ENCODE data around the gene UBE2M.
"Not testable (repeated sequence)": the region's sequence is repeated elsewhere in the genome, so short reads cannot be mapped to it uniquely, and the experiment has no call there.

UBE2M gene

GRCh38 chr19:58558066-58558622 lies at the start of gene UBE2M:
Gene UBE2M (minus strand): TSS chr19:58558611. CDS start chr19:58558381, 230 bp downstream.
- DNase-seq: no peak

- DNase-seq: not testable (repeated sequence)
These were observed 48.8 kb upstream of the UBE2M start for GRCh38 chr19:58607213-58607612.

GRCh38 chr19:58606251-58606896 lies 48.0 kb upstream of the UBE2M start:
- not testable (repeated sequence) for DNase-seq

GRCh38 chr19:58586133-58586765 lies 27.8 kb upstream of the UBE2M start:
- no peak for DNase-seq

- no peak for DNase-seq
These were observed 27.2 kb upstream of the UBE2M start for GRCh38 chr19:58585442-58586132.

- no peak for DNase-seq
These were observed 26.4 kb upstream of the UBE2M start for GRCh38 chr19:58584498-58585441.

GRCh38 chr19:58582985-58583384 lies 24.6 kb upstream of the UBE2M start:
- DNase-seq: no peak

GRCh38 chr19:58581227-58582141 lies 23.1 kb upstream of the UBE2M start:
- DNase-seq: no peak

GRCh38 chr19:58579473-58580142 lies 21.2 kb upstream of the UBE2M start:
- no peak for DNase-seq

- no peak for DNase-seq
These were observed 19.9 kb upstream of the UBE2M start for GRCh38 chr19:58578012-58578925.

GRCh38 chr19:58577581-58577980 lies 19.2 kb upstream of the UBE2M start:
- DNase-seq: not testable (repeated sequence)

- no peak for DNase-seq
These were observed 17.0 kb upstream of the UBE2M start for GRCh38 chr19:58575183-58576041.

GRCh38 chr19:58573658-58574164 lies 15.3 kb upstream of the UBE2M start:
- no peak for DNase-seq

GRCh38 chr19:58572818-58573657 lies 14.6 kb upstream of the UBE2M start, which contains the start of gene MZF1:
Gene MZF1 (minus strand): TSS chr19:58573335. CDS start chr19:58571389, 1,946 bp downstream.
- no peak for DNase-seq

- DNase-seq: no peak
These were observed 13.8 kb upstream of the UBE2M start for GRCh38 chr19:58572026-58572817.

- no peak for DNase-seq
These were observed 13.2 kb upstream of the UBE2M start for GRCh38 chr19:58571575-58571947.

Data from MV-4-11 (cell line).